GM12891 (cell line): Measurements from ENCODE around the gene IPPK.

Experiments
- PAX5 ChIP-seq: IDR thresholded peaks from 2 replicates; pipeline ENCODE4 v1.6.1; 2011; ENCODE audit warnings: low read length, moderate library complexity, mild to moderate bottlenecking; ENCODE audit not compliant: insufficient read depth, severe bottlenecking
- POLR2A ChIP-seq: IDR thresholded peaks from 2 replicates; pipeline ENCODE4 v1.6.1; 2011; ENCODE audit warnings: low read depth, low read length, control low read depth
- POLR2AphosphoS5 ChIP-seq: IDR thresholded peaks from 2 replicates; pipeline ENCODE4 v1.6.1; 2011; ENCODE audit warnings: low read depth, low read length, control low read depth
- POU2F2 ChIP-seq: IDR thresholded peaks from 2 replicates; pipeline ENCODE4 v1.6.1; 2011; ENCODE audit warnings: low read depth, mild to moderate bottlenecking, control low read depth, low read length, moderate library complexity
- SPI1 ChIP-seq: IDR thresholded peaks from 2 replicates; pipeline ENCODE4 v1.6.1; 2011; ENCODE audit warnings: low read depth, low read length, control low read depth
- TAF1 ChIP-seq: IDR thresholded peaks from 2 replicates; pipeline ENCODE4 v1.6.1; 2011; ENCODE audit warnings: low read depth, low read length, control low read depth

DNA sequence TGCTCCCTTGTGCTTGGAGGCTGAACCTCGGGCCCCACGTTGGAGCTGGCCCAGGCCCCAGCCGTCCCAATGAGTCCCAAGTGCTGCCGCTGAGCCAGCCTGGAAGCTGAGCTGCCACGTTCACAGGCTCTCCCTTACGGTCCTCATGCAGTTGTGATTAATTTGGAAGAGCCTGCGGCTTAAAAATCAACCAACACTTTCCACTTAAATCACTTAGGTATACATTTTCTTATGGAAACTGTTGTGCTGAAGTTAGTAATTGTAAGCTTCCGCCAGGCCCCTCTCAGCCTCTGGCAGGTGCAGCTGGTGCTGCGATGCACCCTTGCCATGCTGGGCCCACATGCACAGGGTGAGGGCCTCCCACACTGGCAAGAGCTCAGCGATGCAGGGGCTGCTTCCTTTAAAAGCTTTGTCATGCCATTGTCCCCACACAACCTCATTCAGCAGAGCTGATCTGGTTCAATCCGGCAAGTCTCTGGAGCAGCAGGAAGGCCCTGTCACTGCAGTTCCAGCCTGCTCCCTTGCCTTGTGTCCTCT lies 61.0 kb downstream of the IPPK start:
- no peak for TF ChIP-seq POLR2A
- TF ChIP-seq POLR2AphosphoS5, result no peak
- no peak for TF ChIP-seq TAF1
- no peak for TF ChIP-seq SPI1
- no peak for TF ChIP-seq POU2F2
- no peak for TF ChIP-seq PAX5
